Measurements from ENCODE around the gene DHX40. TPM values are rescaled to one million over a fixed set of nuclear protein-coding genes. Genes with fewer than 3 reads are reported as not detected.

Gene DHX40
- total RNA-seq, 1 donor from 2014 or later, result 30.0 TPM

DNA sequence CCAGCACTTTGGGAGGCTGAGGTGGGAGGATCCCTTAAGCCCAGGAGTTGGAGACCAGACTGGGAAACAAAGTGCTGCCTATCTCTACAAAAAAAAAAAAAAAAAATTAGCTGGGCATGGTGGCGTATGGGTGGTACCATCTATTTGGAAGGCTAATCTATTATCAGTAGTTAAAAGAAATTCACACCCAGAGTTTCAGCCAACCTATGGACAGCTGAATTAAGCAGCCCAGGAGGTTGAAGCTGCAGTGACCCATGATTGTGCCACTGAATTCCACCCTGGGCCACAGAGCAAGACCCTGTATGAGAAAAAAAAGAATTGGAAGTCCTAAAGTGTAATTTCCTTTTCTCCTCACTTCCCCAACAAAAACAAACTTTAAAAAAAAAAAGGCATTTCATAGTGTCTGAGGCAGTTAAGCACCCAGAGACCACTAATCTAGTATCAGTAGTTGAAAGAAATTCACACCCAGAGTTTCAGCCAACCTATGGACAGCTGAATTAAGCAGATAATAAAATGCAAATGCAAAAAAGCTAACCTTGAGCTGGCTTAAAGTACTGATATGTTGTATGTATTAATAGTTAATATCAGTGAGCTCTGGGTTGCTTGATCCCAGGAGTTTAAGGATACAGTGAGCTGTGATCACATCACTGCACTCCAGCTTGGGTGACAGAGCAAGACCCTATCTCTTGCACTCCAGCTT lies 72.4 kb downstream of the DHX40 start:
- no peaks in the 10 kb centered on the region for H3K27me3 Mint-ChIP-seq (ENCODE audit: low read depth)
- no peak for DNase-seq (ENCODE audit: low spot score)
- H3K9me3 Mint-ChIP-seq (ENCODE audit: low read depth), result no peaks in the 10 kb centered on the region
- H3K4me1 Mint-ChIP-seq (ENCODE audit: low read depth), result peaks cover 67% of the 10 kb centered on the region
- TF ChIP-seq, protein P1, sequence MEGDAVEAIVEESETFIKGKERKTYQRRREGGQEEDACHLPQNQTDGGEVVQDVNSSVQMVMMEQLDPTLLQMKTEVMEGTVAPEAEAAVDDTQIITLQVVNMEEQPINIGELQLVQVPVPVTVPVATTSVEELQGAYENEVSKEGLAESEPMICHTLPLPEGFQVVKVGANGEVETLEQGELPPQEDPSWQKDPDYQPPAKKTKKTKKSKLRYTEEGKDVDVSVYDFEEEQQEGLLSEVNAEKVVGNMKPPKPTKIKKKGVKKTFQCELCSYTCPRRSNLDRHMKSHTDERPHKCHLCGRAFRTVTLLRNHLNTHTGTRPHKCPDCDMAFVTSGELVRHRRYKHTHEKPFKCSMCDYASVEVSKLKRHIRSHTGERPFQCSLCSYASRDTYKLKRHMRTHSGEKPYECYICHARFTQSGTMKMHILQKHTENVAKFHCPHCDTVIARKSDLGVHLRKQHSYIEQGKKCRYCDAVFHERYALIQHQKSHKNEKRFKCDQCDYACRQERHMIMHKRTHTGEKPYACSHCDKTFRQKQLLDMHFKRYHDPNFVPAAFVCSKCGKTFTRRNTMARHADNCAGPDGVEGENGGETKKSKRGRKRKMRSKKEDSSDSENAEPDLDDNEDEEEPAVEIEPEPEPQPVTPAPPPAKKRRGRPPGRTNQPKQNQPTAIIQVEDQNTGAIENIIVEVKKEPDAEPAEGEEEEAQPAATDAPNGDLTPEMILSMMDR (IDR thresholded peaks at IDR 0.05), result no peak
- no peak overlapping the region for H3K4me3 Mint-ChIP-seq (ENCODE audit: unreplicated experiment)
- H3K36me3 Mint-ChIP-seq (ENCODE audit: low read depth), result peaks cover 1% of the 10 kb centered on the region
- H3K27ac Mint-ChIP-seq (ENCODE audit: unreplicated experiment), result no peak overlapping the region

DNA sequence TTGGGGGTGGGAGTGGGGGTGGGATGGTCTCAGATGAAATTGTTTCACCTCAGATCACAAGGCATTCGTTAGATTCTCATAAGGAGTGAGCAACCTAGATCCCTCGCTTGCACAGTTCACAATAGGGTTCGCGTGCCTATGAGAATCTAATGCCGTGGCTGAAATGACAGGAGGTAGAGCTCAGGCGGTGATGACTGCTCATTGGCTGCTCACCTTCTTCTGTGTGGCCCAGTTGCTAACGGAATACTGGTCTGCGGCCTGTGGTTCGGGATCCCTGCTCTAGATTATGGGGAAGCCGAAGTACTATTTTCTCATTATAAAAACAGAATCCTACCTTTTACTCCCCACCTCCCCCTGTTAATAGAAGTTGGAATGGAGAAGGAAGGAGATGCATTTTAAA lies 73.1 kb downstream of the DHX40 start:
- DNase-seq (ENCODE audit: low spot score), result no peak
- Mint-ChIP-seq H3K4me3 (ENCODE audit: unreplicated experiment) (no peak overlapping the region), H3K36me3 (ENCODE audit: low read depth) (peaks cover 1% of the 10 kb centered on the region), H3K27ac (ENCODE audit: unreplicated experiment) (no peak overlapping the region), H3K9me3 (ENCODE audit: low read depth) (no peaks in the 10 kb centered on the region), H3K4me1 (ENCODE audit: low read depth) (peaks cover 67% of the 10 kb centered on the region), H3K27me3 (ENCODE audit: low read depth) (no peaks in the 10 kb centered on the region)
- TF ChIP-seq, protein P1 (IDR thresholded peaks at IDR 0.05), result no peak

DNA sequence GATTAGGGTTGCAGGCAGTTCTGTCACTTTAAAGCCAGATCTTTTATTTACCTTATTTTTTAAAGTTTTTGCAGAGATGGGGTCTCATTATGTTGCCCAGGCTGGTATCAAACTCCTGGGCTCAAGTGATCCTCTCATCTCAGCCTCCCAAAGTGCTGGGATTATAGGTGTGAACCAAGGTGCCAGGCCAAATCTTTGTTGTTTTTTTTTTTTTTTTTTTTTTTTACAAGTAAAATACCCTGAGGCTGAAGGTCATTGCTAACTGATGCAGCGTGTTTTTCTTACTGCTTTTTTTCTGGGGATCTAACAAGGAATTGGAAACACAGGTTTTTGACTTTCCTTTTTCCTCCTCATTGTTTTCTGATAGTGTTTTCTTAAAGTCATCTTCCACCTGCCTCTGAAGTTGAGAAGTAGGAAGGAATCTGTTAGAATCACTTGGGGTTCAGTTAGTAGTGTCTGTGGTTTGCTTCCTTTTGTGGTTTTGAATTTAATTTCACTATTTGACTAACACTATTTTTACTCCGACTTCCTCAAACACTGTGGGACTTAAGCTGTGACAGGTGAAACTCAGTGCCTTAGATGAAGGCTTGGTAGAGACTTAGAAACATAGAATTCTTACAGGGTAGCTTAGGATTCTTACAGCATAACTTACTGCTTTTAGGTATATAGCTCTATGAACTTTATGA lies 76.5 kb downstream of the DHX40 start:
- no peaks in the 10 kb centered on the region for H3K27me3 Mint-ChIP-seq (ENCODE audit: low read depth)
- H3K4me3 Mint-ChIP-seq (ENCODE audit: unreplicated experiment), result no peak overlapping the region
- peaks cover 9% of the 10 kb centered on the region for H3K36me3 Mint-ChIP-seq (ENCODE audit: low read depth)
- DNase-seq (ENCODE audit: low spot score), result no peak
- H3K9me3 Mint-ChIP-seq (ENCODE audit: low read depth), result no peaks in the 10 kb centered on the region
- H3K27ac Mint-ChIP-seq (ENCODE audit: unreplicated experiment), result peak overlapping the region; percentile 75
- H3K4me1 Mint-ChIP-seq (ENCODE audit: low read depth), result peaks cover 60% of the 10 kb centered on the region
- TF ChIP-seq, protein P1 (IDR thresholded peaks at IDR 0.05), result no peak

DNA sequence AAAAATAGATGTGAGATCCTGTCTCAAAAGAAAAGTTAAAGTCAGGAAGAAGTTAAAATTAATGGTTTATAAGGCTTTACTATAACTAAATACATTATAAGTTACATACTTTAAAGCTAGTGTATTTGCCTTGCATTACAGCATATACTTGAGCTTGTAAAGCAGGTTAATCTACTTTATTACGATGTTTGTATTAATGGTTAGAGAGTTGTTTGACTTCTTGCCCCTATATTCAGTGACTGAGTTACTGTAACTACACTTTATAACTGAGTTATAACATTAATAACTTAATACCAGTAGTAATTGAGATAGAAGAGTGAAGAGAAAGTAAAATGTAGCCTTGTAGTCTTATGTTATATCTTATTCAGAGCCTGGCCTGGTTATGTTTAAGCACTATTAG lies 77.2 kb downstream of the DHX40 start:
- DNase-seq (ENCODE audit: low spot score), result no peak
- Mint-ChIP-seq H3K36me3 (ENCODE audit: low read depth) (peaks cover 12% of the 10 kb centered on the region), H3K4me3 (ENCODE audit: unreplicated experiment) (no peak overlapping the region), H3K27ac (ENCODE audit: unreplicated experiment) (peak overlapping the region; percentile 75), H3K9me3 (ENCODE audit: low read depth) (no peaks in the 10 kb centered on the region), H3K4me1 (ENCODE audit: low read depth) (peaks cover 65% of the 10 kb centered on the region), H3K27me3 (ENCODE audit: low read depth) (no peaks in the 10 kb centered on the region)
- TF ChIP-seq, protein P1 (IDR thresholded peaks at IDR 0.05), result no peak

DNA sequence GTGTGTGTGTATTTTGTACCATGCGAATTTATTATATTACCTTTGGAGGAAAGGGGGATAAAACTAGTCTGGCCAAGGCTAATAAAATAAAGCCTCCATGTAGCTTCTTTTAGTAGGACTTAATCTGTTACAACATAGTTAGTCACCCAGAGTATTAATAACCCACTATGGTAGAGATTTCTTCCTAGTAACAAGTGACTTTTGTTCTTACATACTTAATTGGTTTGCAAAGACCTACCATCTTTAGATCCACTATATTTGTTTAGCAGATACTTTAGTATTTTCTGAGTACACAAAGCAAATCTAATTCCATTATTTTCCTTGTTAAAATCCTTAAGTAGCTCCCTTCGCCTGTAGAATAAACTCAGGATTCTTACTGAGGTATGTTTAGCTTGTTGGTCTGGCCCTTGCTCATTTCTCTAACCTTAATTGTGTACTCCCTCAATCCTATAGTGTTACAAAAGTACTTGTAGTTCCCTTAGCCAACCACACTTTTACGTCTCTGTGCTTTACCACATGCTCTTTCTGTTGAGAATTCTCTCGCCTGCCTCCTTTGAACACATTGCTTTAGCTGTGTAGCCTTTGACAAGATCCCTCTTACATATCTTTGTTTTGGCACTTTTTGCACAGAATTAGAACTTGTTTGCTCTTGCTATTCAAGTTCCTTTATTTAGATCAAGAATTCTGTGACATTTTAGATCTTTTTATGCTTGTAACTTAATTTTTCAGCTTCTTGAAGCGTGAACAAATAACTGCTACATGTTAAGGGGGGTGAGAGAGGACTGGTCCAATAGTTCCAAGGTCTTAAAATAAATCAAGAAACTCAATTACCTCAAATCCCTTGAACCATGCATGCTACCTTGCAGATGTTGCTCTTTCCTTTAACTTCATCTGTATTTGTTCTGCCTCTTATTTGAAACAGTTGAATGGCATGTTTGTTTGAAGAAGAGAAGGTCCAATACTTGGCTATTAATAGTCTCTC lies 78.0 kb downstream of the DHX40 start:
- Mint-ChIP-seq H3K36me3 (ENCODE audit: low read depth) (peaks cover 18% of the 10 kb centered on the region), H3K27ac (ENCODE audit: unreplicated experiment) (peak overlapping the region; percentile 75), H3K4me3 (ENCODE audit: unreplicated experiment) (no peak overlapping the region), H3K27me3 (ENCODE audit: low read depth) (no peaks in the 10 kb centered on the region), H3K9me3 (ENCODE audit: low read depth) (no peaks in the 10 kb centered on the region), H3K4me1 (ENCODE audit: low read depth) (peaks cover 60% of the 10 kb centered on the region)
- DNase-seq (ENCODE audit: low spot score), result no peak
- TF ChIP-seq, protein P1 (IDR thresholded peaks at IDR 0.05), result no peak
